Choroid plexus epithelial cell (primary cell): ENCODE data around the gene ARID3A.

Source experiments
- DNase-seq: peaks from one replicate; pipeline ENCODE4 v3.0.0-alpha.2; 2010; ENCODE audit warnings: low read depth
- H3K4me3 ChIP-seq: 2 replicates; pipeline ENCODE4 v1.5.1; 2011; ENCODE audit warnings: low read depth, mild to moderate bottlenecking, control low read depth, low read length, moderate library complexity
- TF ChIP-seq, protein P1 (sequence below): conservative IDR thresholded peaks from 2 replicates; pipeline ENCODE4 v1.5.1; 2011; ENCODE audit warnings: low read depth, mild to moderate bottlenecking, control low read depth, inconsistent platforms, low read length, moderate library complexity

Gene ARID3A

DNA sequence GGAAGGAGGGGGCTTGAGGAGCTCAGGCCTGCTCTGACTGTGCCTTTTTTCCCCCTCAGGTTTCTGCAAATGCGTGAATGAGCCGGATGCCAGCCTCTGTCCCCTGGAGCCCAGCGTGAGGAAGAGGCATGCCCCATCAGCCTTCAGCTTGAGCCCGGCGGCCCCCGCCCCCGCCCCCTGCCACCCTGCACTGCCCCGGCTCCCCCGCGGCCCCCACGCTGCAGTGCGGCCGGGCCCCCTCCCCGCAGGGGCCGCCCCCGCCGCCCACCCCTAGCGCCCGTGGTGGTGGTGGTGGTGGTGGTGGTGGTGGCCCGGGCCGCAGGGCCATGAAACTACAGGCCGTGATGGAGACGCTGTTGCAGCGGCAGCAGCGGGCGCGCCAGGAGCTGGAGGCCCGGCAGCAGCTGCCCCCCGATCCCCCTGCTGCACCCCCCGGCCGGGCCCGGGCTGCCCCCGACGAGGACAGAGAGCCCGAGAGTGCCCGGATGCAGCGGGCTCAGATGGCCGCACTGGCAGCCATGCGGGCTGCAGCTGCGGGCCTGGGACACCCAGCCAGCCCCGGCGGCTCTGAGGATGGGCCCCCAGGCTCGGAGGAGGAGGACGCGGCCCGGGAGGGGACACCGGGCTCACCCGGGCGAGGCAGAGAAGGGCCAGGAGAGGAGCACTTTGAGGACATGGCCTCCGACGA, 3.5 kb downstream of the ARID3A start:
- TF ChIP-seq, protein P1, sequence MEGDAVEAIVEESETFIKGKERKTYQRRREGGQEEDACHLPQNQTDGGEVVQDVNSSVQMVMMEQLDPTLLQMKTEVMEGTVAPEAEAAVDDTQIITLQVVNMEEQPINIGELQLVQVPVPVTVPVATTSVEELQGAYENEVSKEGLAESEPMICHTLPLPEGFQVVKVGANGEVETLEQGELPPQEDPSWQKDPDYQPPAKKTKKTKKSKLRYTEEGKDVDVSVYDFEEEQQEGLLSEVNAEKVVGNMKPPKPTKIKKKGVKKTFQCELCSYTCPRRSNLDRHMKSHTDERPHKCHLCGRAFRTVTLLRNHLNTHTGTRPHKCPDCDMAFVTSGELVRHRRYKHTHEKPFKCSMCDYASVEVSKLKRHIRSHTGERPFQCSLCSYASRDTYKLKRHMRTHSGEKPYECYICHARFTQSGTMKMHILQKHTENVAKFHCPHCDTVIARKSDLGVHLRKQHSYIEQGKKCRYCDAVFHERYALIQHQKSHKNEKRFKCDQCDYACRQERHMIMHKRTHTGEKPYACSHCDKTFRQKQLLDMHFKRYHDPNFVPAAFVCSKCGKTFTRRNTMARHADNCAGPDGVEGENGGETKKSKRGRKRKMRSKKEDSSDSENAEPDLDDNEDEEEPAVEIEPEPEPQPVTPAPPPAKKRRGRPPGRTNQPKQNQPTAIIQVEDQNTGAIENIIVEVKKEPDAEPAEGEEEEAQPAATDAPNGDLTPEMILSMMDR, result no peak
- no peak for DNase-seq
- no peak overlapping the region for H3K4me3 ChIP-seq

DNA sequence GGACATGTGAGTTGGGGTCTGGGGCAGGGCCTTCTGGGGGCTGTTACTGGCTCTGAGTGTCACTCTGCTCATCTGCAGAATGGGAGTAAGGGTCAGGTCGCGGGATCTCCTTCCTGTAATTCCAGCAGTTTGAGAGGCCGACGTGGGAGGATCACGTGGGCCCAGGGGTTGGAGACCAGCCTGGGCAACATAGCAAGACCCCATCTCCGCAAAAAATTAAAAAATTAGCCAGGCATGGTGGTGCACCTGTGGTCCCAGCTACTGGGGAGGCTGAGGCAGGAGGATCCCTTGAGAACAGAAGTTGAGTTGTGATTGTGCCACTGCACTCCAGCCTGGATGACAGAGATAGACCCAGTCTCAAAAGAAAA, 4.0 kb downstream of the ARID3A start:
- TF ChIP-seq, protein P1, result no peak
- H3K4me3 ChIP-seq, result no peak overlapping the region
- DNase-seq, result no peak

DNA sequence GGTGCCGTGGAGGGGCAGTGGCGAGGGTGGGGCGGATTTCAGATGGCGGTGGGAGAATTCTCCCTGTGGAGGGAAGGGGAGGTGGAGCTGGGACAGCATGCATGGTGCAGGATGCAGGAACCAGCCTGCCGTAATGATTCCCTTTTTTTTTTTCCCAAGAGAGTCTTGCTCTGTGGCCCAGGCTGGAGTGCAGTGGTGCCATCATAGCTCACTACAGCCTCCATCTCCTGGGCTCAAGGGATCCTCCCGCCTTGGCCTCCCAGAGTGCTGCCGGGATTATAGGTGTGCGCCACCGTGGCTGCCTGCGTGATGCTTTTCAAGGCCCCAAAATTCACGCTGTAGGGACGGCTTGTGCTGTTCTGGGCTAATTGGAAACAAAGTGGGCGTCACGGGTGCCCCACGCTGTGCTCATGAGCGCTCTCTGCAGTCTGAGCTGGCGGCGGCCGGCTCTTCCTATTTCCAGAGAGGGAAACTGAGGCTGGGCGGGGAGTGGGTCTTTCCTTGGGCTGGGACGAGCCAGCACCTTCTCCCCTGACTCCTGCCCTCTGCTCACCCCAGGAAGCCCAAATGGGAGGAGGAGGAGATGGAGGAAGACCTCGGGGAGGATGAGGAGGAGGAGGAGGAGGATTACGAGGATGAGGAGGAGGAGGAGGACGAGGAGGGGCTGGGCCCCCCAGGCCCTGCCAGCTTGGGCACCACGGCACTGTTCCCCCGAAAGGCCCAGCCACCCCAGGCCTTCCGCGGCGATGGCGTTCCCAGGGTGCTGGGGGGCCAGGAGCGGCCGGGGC, 6.2 kb downstream of the ARID3A start:
- DNase-seq, result no peak
- H3K4me3 ChIP-seq, result peak overlapping the region; percentile 6
- TF ChIP-seq, protein P1, result no peak

DNA sequence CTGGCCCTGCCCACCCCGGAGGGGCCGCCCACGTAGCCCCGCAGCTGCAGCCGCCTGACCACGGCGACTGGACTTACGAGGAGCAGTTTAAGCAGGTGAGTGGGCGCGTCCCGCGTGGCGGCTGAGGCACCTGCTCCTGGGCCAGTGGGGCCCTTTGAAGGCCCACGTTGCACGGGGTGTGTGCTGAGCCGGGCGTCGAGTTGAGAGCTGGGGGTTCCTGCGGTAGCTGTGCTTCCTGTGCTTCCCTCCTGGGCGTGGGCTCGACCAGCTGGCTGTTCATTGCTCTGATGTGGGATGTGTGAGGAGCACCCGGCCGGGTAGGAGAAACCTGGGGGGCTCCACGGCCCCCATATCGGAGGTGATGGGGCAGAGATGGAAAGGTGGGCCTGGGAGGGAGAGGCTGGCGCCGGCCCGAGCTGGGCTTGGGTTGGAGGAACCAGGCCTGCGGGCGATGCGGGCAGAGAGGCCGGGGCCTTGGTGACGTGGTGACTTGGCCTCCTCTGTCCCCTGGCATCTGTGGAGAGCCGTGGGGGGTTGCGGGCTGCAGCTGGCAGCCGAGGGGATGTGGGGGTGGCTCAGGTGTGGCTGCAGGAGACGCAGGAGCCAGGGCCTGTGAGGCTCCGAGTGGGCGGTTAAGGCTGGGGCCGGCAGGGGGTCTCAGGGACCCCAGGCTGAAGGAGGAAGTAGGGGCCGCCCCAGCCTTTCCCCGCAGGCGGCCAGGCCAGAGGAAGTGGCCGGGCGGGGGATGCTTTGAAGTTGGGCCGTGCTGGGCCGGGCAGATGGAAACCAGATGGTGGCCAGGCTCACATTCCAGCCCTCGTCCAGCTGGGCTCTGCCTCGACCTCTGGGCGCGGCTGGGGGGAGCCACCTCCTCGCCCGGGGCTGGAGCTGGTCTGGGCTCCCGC, 7.1 kb downstream of the ARID3A start:
- TF ChIP-seq, protein P1, result no peak
- peak overlapping the region; percentile 37 for H3K4me3 ChIP-seq
- DNase-seq, result peak; percentile 98

DNA sequence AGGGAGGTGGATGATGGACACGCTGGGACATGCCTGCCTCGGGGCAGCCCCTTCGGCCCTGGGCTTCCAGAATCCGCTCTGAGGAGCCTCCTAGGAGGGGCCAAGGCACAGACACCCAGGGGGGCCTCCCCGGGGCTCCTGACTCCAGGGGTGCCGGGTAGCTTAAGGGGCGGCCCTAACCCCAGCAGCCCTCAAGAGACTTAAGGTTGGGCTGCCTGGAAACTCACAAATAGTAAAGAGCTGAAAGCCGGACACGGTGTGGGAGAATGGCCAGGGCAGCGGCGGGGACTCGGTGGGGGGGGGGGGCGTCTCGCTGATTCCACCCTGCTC, 7.7 kb downstream of the ARID3A start:
- peak overlapping the region; percentile 27 for H3K4me3 ChIP-seq
- DNase-seq, result no peak
- TF ChIP-seq, protein P1, result no peak

DNA sequence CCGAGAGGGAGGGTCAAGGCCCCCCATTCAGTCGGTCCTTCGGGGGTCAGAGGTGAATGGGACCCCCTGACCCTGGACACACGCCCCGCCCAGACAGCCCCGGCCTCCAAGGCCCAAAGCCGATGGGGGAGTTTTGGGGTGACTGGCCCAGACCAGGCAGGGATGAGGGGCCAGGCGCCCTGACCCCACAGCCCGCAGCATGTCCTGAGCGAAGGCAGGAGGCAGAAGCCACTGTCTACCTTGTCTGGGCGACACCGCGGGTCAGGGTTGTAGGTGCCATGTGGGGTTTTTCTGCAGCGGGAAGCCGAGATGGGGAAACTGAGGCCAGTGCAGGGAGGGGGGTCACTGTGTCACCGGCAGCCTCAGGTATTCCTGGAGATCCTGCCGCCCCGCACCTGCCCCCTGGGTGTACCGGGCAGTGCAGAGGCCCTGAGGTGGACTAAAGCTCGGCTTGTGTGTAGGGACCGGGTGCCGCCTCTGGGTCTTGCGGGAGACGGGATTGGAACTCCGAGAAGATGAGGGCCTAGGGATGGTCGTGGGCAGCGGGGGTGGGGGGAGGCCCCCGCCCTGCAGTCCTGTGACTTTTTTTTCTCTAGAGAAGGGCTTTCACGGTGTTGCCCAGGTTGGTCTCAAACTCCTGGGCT, 8.5 kb downstream of the ARID3A start:
- TF ChIP-seq, protein P1, result no peak
- no peak for DNase-seq
- no peak overlapping the region for H3K4me3 ChIP-seq
